HCT116 (cell line): ENCODE results near the gene ACTG2.

Experiments used
- CTCF ChIP-seq, 3 experiments: fragments of 200-600 bp in 1 of 3; sonication (generic) in 1 of 3; IDR thresholded peaks in 2 of 3; conservative IDR thresholded peaks in 1 of 3; 2 replicates each; pipeline ENCODE4 v1.5.1; 2012 to 2017; ENCODE audit warnings: low read depth in 2 of 3, low read length in 2 of 3, antibody characterized with exemption in 1 of 3, borderline replicate concordance in 1 of 3, control low read depth in 1 of 3, mild to moderate bottlenecking in 1 of 3, mixed read lengths in 1 of 3, mixed run types in 1 of 3, moderate library complexity in 1 of 3; ENCODE audit not compliant: insufficient read depth in 1 of 3
- EZH2 ChIP-seq: fragments of 200-600 bp; sonication (generic); IDR thresholded peaks from 2 replicates; pipeline ENCODE4 v1.6.1; 2017; ENCODE audit warnings: antibody characterized with exemption, mixed run types
- JUND ChIP-seq: IDR thresholded peaks from 2 replicates; pipeline ENCODE4 v1.6.1; 2012
- POLR2AphosphoS5 ChIP-seq: IDR thresholded peaks from 2 replicates; pipeline ENCODE4 v1.6.1; 2011; ENCODE audit warnings: mild to moderate bottlenecking, low read depth, low read length, moderate library complexity
- RAD21 ChIP-seq: IDR thresholded peaks from 2 replicates; pipeline ENCODE4 v1.6.1; 2012; ENCODE audit warnings: low read depth, mild to moderate bottlenecking
- REST ChIP-seq: IDR thresholded peaks from 2 replicates; pipeline ENCODE4 v1.6.1; 2012; ENCODE audit warnings: low read depth
- YY1 ChIP-seq: IDR thresholded peaks from 2 replicates; pipeline ENCODE4 v1.6.1; 2011; ENCODE audit warnings: low read length, low read depth, moderate library complexity, mild to moderate bottlenecking; ENCODE audit not compliant: insufficient replicate concordance; ENCODE audit errors: extremely low read depth

- TF ChIP-seq REST (no peak), CTCF (IDR thresholded peaks at IDR 0.05 in 2 of 3, conservative IDR thresholded peaks at IDR 0.05 in 1 of 3; ENCODE audit: borderline replicate concordance in 1 of 3, insufficient read depth in 1 of 3, low read depth in 2 of 3, low read length in 2 of 3) (peak; percentile 21 to 73 (median 73); a peak in 5 of 6 replicates), RAD21 (peak; percentile 42), YY1 (no peak), JUND (no peak), POLR2AphosphoS5 (no peak), EZH2 (no peak)
Observed at GRCh38 chr2:73851274-73851673, 41.5 kb upstream of the ACTG2 start.
